AG04449 (cell line): ENCODE results near the gene MSI2.

Source experiments
- CTCF ChIA-PET: fragments of 350-600 bp; formaldehyde crosslinking; extraction: SDS; loops from one replicate; lab custom pipeline; 2021; ENCODE audit warnings: antibody characterized with exemption; lab: Yijun Ruan, JAX
- POLR2A ChIA-PET: fragments of 400-600, 350-600 bp; formaldehyde crosslinking; extraction: SDS; loops from one replicate; lab custom pipeline; 2020; ENCODE audit warnings: antibody characterized with exemption, inconsistent platforms; lab: Yijun Ruan, JAX
- DNase-seq: peaks from one replicate; pipeline ENCODE4 v3.0.0-alpha.2; 2010; ENCODE audit warnings: low read depth, low spot score
- H3K4me3 ChIP-seq: 2 replicates; pipeline ENCODE4 v1.5.1; 2011; ENCODE audit warnings: low read depth, mild to moderate bottlenecking, control low read depth, low read length
- CTCF ChIP-seq: IDR thresholded peaks from one replicate; pipeline ENCODE4 v1.5.1; 2011; ENCODE audit warnings: mild to moderate bottlenecking, moderate library complexity, low read length, control low read depth, inconsistent platforms; ENCODE audit not compliant: insufficient read depth; ENCODE audit errors: missing control alignments

MSI2 gene

GRCh38 chr17:57531648-57532504, 275.6 kb downstream of the MSI2 start:
- no peak for TF ChIP-seq CTCF
- POLR2A ChIA-PET, result no interaction called here
- CTCF ChIA-PET, result interaction anchor here (1.1 kb wide), 1 partner anchor 9 kb away, joined by 3 read pairs; no protein-coding TSS in a partner anchor
- DNase-seq, result no peak
- H3K4me3 ChIP-seq, result no peak overlapping the region

GRCh38 chr17:57532556-57532955, 276.2 kb downstream of the MSI2 start:
- TF ChIP-seq CTCF, result no peak
- CTCF ChIA-PET, result interaction anchor here (1.1 to 1.9 kb wide), 2 partner anchors 10 to 289 kb away, joined by 3 to 6 read pairs; no protein-coding TSS in a partner anchor
- no peak overlapping the region for H3K4me3 ChIP-seq
- no peak for DNase-seq
- POLR2A ChIA-PET, result no interaction called here

GRCh38 chr17:57532966-57533365, 276.6 kb downstream of the MSI2 start:
- ChIA-PET CTCF (interaction anchor here (1.9 kb wide), 1 partner anchor 289 kb away, joined by 6 read pairs; no protein-coding TSS in a partner anchor), POLR2A (no interaction called here)

GRCh38 chr17:57533684-57534305, 277.5 kb downstream of the MSI2 start:
- ChIA-PET CTCF (interaction anchor here (1.9 kb wide), 1 partner anchor 290 kb away, joined by 6 read pairs; no protein-coding TSS in a partner anchor), POLR2A (no interaction called here)
- no peak overlapping the region for H3K4me3 ChIP-seq

More at GRCh38 chr17:57532966-57533365, 276.6 kb downstream of the MSI2 start:
- no peak overlapping the region for H3K4me3 ChIP-seq
- TF ChIP-seq CTCF, result no peak
- no peak for DNase-seq

GRCh38 chr17:57534863-57535248, 278.5 kb downstream of the MSI2 start:
- ChIA-PET CTCF (no interaction called here), POLR2A (no interaction called here)
- H3K4me3 ChIP-seq, result no peak overlapping the region
- no peak for DNase-seq
- no peak for TF ChIP-seq CTCF

More at GRCh38 chr17:57533684-57534305, 277.5 kb downstream of the MSI2 start:
- no peak for TF ChIP-seq CTCF
- no peak for DNase-seq
